ENCODE measurements around the gene HIVEP3. TPM values are rescaled to one million over a fixed set of nuclear protein-coding genes. Genes with fewer than 3 reads are reported as not detected.

The HIVEP3 gene
- polyA plus RNA-seq, 6 donors from 2014 or later = 0.83 to 2.1 (median 1.3) TPM

DNA sequence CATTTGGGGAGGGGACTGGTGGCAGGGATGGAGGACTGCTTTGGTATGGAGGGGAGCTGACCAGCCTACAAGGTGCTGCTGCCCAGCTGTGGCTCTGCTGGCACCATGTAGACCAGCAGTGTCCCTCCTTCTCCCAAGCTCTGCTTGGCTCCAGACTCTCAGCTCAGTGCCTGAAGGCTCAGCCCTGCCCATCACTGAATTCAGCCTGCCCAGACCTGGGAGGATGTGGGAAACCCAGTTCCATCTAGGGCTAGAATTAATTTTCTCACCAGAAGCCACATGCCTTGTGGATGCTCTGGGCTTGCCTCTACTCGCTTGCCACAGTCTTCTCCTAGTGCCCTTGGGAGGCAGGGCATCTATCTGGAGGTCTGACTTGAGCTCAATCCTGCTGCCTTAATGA, 239.2 kb downstream of the HIVEP3 start:
- H3K9me3 Mint-ChIP-seq = no peaks in the 10 kb centered on the region
- H3K27me3 Mint-ChIP-seq = no peaks in the 10 kb centered on the region
- H3K4me3 Mint-ChIP-seq = no peak overlapping the region
- no peaks in the 10 kb centered on the region for H3K36me3 Mint-ChIP-seq
- H3K27ac Mint-ChIP-seq = peak overlapping the region in 3 of 6 donors; percentile 8 to 44 (median 32)
- ATAC-seq (ENCODE audit: low read depth in 2 of 2) = no peak
- peaks cover 45 to 60% (median 46%) of the 10 kb centered on the region in 3 donors for H3K4me1 Mint-ChIP-seq
- DNase-seq = no peak

DNA sequence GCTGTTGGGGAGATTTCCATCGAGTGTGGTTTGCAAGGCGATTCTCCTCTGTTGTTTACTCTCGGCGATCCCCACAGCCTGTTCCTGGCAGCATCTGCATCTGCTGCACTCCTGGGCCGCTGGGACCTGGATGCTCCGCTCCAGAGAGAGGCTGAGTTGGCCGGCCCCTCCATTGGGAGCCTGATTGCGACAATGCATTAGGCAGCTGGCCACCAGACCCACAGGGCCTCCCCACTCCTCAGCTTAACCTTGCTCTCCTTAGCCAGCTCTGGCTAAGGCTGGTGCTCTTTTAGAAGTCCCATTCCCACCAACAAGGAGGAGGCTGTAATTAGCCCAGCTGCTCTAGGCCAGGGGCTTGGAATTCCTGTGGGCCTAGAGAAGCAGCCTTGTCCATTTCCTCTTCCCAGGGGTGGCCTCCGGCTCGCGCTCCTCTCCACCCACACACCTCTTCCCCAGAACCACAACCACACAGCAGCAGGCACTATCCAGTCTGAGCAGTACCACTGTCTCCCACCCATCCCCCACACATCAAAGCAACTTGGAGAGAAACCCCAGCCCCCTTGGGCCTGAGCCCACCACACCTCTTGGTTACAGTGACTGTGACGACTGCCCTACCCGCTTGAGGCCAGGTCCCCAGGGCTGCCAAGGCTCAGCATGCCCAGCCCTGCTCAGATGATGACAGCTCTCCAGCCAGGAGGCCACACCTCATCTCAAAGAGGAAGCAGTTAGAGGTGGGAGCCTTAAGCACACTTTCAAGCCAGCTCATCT, 240.4 kb downstream of the HIVEP3 start:
- H3K36me3 Mint-ChIP-seq = no peaks in the 10 kb centered on the region
- DNase-seq (no peak), ATAC-seq (ENCODE audit: low read depth in 2 of 2) (peak; percentile 53 to 62)
- peak overlapping the region; percentile 29 to 90 (median 62) for H3K27ac Mint-ChIP-seq
- no peaks in the 10 kb centered on the region for H3K27me3 Mint-ChIP-seq
- H3K4me3 Mint-ChIP-seq = peak overlapping the region in 2 of 8 donors; percentile 22 to 77
- H3K4me1 Mint-ChIP-seq = peaks cover 45 to 60% (median 46%) of the 10 kb centered on the region in 3 donors
- H3K9me3 Mint-ChIP-seq = no peaks in the 10 kb centered on the region

DNA sequence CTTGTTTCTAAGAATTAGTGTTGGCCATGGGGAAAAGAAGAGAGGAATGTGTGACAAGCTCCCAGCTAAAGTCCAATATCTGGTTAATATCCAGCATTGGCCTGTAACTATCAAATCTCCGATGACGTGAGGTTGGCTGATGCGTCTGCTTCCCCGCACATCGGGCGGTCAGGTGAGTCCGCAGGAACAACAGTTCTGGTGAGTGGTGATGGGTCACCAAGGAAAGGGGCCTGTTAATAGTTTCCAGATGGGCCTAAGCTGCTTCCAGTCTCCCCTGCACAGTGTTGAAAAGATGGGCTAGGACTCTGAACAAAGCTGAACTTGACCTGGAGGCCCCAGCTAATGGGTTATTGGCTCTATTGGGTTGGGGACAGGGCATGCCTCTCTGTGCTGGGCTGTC, 241.1 kb downstream of the HIVEP3 start:
- Mint-ChIP-seq H3K36me3 (no peaks in the 10 kb centered on the region), H3K9me3 (no peaks in the 10 kb centered on the region), H3K4me1 (peaks cover 42 to 60% (median 47%) of the 10 kb centered on the region in 3 donors), H3K4me3 (no peak overlapping the region), H3K27ac (peak overlapping the region in 1 of 6 donors; percentile 55), H3K27me3 (no peaks in the 10 kb centered on the region)
- no peak for DNase-seq
- no peak for ATAC-seq (ENCODE audit: low read depth in 2 of 2)

DNA sequence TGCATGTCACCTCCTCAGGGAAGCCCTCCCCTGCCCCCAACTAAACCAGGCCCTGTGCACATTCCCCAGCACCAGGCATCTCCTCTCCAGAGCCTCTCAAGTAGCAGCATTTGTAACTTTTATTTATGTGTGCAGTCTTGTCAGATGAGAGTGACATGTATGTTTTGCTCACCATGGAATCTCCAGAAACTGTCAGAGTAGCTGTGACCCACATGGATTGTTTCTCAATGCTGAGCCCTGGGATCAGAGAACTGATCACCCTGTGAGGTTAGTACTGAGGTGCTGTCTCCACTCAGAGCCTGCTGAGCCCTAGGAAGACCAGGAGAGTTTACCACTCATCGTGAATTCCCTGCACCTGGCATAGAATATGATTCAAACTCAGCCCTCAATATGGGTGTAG, 243.3 kb downstream of the HIVEP3 start:
- Mint-ChIP-seq H3K36me3 (no peaks in the 10 kb centered on the region), H3K27me3 (no peaks in the 10 kb centered on the region), H3K27ac (peak overlapping the region in 4 of 6 donors; percentile 33 to 95 (median 89)), H3K4me1 (peaks cover 56 to 68% (median 62%) of the 10 kb centered on the region in 3 donors), H3K4me3 (peak overlapping the region in 4 of 8 donors; percentile 6 to 72 (median 32)), H3K9me3 (no peaks in the 10 kb centered on the region)
- ATAC-seq (ENCODE audit: low read depth in 2 of 2) = no peak
- DNase-seq = no peak

DNA sequence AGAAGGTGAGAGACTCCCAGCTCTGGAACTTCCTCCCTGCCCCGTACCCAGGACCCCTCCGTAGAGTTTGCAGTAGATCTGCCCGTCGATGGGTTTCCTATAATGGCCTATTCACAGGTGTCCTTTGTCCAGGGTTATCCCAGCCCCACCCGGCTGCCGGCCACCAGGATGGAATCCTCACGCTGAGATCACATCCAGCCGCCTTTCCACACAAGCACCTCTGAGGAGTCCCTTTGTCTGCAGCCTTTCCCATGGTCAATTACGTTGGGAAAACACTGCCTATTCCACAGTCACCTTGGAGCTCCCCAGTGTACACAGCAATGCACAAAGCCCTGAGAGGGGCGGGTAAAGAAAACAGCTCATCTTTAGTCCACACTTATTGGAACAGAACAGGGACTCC, 244.2 kb downstream of the HIVEP3 start:
- no peak for DNase-seq
- Mint-ChIP-seq H3K9me3 (no peaks in the 10 kb centered on the region), H3K36me3 (no peaks in the 10 kb centered on the region), H3K27ac (peak overlapping the region in 4 of 6 donors; percentile 70 to 95 (median 80)), H3K4me1 (peaks cover 62 to 74% (median 70%) of the 10 kb centered on the region in 3 donors), H3K4me3 (peak overlapping the region in 6 of 8 donors; percentile 51 to 90 (median 70)), H3K27me3 (no peaks in the 10 kb centered on the region)
- ATAC-seq (ENCODE audit: low read depth in 2 of 2) = no peak

DNA sequence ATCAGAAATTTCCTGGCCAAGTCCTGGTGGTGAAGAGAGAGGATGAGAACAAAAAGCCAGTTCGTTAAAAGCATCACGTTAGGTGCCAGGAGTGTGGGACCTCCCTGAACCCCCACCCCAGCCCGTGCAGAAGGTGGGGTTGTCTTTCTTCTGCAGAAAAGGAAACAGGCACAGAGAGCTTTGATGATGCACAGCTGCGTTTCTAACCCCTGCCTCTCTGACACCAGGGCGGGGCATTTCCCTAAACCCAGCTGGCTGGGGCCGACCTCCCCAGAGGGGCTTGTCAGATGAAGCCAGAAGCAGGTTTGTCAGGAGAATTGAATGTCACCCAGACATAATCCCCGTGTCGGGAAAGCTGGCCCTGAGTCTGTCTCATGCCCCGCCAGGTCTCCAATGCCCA, 244.9 kb downstream of the HIVEP3 start:
- no peaks in the 10 kb centered on the region for H3K9me3 Mint-ChIP-seq
- DNase-seq = peak; percentile 62
- ATAC-seq (ENCODE audit: low read depth in 2 of 2) = peak; percentile 82 to 85

DNA sequence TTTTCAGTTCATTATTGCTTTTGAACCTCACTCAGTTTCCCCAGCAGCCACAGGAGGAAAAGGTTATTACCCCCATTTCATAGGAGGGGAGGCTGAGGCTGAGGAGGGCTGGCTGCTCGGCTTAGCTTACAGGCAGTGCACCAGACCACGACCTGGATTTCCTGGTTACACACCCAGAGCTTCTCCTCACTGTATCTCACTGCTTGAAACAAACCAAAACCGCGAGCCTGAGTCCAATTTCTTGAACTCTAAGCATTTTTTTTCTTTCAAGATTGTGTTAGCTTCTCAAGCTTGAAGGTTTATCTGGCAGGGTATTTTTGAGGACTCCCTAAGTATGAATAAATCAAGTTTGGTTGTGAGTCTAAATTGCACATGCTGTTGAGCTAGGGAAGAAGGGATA, 245.3 kb downstream of the HIVEP3 start:
- peak overlapping the region; percentile 70 to 95 (median 94) for H3K27ac Mint-ChIP-seq
- DNase-seq (peak; percentile 58), ATAC-seq (ENCODE audit: low read depth in 2 of 2) (peak; percentile 86 to 88)
- peaks cover 63 to 71% (median 69%) of the 10 kb centered on the region in 3 donors for H3K4me1 Mint-ChIP-seq
- H3K27me3 Mint-ChIP-seq = no peaks in the 10 kb centered on the region
- no peaks in the 10 kb centered on the region for H3K36me3 Mint-ChIP-seq
- H3K4me3 Mint-ChIP-seq = peak overlapping the region; percentile 68 to 90 (median 82)
- H3K9me3 Mint-ChIP-seq = no peaks in the 10 kb centered on the region

More for the DNA sequence above, 244.9 kb downstream of the HIVEP3 start:
- peaks cover 64 to 72% (median 69%) of the 10 kb centered on the region in 3 donors for H3K4me1 Mint-ChIP-seq
- H3K36me3 Mint-ChIP-seq = no peaks in the 10 kb centered on the region
- peak overlapping the region; percentile 68 to 90 (median 82) for H3K4me3 Mint-ChIP-seq
- H3K27me3 Mint-ChIP-seq = no peaks in the 10 kb centered on the region
- H3K27ac Mint-ChIP-seq = peak overlapping the region; percentile 70 to 95 (median 94)

DNA sequence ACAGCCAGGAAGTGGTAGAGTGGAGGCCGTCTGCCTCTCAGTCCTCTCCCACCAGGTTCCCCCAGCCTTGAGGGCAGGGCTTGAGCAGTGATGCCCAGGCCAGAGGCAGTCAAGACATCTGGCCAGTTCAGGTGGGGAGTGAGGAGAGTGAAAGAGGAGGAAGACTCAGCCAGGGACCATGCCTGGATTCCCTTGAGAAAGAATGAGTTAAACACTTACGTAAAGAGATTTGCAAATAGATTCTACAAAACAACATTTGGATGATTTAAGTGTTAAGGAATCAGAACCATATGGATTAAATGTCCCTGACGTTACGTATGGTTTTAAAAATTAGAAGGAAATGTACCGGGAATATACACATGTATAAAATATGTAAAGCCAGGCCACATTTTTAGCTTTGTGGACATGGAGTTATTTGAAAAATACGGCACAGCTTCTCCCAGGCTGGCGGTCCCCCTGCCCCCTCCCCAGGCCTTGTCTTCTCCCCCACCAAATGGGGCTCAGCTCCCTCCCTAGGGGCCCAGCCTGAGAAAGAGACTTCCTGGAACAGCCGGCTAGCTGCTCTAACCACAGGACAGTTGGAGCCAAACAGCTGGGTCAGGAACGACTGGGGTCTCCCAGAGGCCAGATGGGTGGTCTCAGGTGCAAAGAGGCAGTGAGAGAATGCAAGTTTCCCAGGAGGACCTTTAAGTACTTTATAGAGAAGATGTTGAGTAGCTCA, 245.9 kb downstream of the HIVEP3 start:
- peak overlapping the region; percentile 87 to 95 (median 94) for H3K27ac Mint-ChIP-seq
- no peak for ATAC-seq (ENCODE audit: low read depth in 2 of 2)
- H3K4me1 Mint-ChIP-seq = peaks cover 65 to 71% (median 71%) of the 10 kb centered on the region in 3 donors
- H3K9me3 Mint-ChIP-seq = no peaks in the 10 kb centered on the region
- no peaks in the 10 kb centered on the region for H3K27me3 Mint-ChIP-seq
- DNase-seq = no peak
- peak overlapping the region; percentile 68 to 90 (median 82) for H3K4me3 Mint-ChIP-seq
- H3K36me3 Mint-ChIP-seq = no peaks in the 10 kb centered on the region

DNA sequence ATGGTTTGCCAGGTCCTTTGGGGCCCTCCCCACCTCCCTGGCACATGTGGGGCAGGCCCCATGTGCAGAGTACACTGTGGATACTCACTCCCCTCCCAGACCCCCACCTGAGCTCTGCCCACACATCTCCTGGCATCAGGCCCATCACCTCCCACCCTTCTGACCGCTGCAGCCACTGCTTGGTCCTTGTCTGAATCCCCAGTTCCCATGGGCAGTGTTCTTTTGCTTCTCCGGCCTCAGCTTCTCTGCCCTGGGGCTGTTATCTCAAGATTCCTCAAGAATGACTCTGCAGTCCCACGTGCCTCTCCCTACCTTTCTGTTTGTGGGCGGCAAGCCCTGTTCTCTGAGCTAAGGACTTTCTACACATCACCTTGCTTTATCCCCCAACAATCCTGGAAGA, 246.5 kb downstream of the HIVEP3 start:
- no peak for ATAC-seq (ENCODE audit: low read depth in 2 of 2)
- peak overlapping the region in 7 of 8 donors; percentile 49 to 85 (median 75) for H3K4me3 Mint-ChIP-seq
- peak overlapping the region in 4 of 6 donors; percentile 3 to 95 (median 82) for H3K27ac Mint-ChIP-seq

DNA sequence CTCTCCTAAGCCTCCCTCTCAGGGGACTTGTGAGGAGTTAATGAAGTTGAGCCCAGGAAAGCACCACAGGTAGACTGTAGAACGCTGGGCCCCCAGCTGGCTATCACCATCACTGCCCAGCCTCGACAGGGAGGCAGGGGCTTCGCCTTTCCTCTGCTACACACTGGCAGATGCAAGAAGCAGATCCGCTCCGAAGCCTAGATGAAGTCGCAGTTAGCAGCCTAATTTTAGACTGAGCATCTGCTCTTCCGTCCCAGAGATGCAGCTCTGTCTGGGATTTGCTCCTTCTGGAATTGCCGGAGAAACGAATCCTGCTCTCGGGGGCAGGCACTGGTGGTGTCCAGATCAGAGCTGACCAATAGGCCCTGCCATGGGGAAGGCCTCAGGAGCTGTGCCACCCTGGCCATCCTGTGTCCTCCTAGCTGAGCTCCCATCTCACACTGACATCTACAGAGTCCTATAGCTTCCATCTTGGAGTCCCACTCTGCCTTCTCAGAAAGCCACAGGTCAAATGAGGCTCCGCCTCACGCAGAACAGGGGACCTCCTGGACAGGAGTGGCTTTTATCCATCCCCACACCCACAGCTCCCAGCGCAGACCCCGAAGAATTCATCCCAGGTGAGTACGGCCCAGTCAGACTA, 247.5 kb downstream of the HIVEP3 start:
- DNase-seq = no peak
- Mint-ChIP-seq H3K9me3 (no peaks in the 10 kb centered on the region), H3K27me3 (no peaks in the 10 kb centered on the region), H3K27ac (peak overlapping the region; percentile 10 to 91 (median 74)), H3K36me3 (no peaks in the 10 kb centered on the region), H3K4me1 (peaks cover 72 to 87% (median 87%) of the 10 kb centered on the region in 3 donors), H3K4me3 (peak overlapping the region in 5 of 8 donors; percentile 13 to 72 (median 69))
- no peak for ATAC-seq (ENCODE audit: low read depth in 2 of 2)

More for the DNA sequence above, 246.5 kb downstream of the HIVEP3 start:
- H3K36me3 Mint-ChIP-seq = no peaks in the 10 kb centered on the region
- H3K4me1 Mint-ChIP-seq = peaks cover 67 to 78% (median 78%) of the 10 kb centered on the region in 3 donors
- H3K9me3 Mint-ChIP-seq = no peaks in the 10 kb centered on the region
- H3K27me3 Mint-ChIP-seq = no peaks in the 10 kb centered on the region
- DNase-seq = no peak

DNA sequence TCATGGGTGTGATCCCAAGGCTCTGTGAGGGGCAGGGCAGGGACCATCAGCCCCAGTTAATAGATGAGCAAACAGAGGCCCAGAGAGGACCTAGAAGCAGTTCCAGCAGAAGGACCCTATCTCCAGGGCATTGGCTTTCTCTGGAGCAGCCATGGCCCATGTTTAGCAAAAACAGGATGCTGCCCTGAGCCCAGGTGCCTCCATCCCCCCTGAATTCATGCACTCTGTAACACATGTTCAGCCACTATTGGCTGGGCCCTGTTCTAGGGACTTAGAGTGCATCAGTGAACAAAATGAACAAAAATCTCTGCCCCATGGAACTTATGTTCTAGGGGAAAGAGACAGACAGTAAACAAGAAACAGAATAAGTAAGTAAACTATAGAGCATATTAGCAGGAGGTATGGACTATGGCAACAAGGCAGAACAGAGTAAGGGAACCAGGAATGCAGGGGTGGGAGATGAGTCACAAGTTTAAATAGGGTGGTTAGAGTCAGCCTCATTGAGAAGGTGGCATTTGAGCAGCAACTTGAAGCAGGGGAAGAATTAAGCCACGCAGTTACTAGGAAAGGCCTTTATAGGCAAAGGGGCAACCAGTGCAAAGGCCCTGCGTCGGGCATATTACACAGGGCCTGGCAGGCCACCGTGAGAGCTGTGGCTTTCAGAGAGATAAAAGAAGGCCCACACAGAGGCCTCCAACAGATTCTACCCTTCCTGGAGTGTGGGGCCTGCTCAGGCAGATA, 248.3 kb downstream of the HIVEP3 start:
- Mint-ChIP-seq H3K36me3 (no peaks in the 10 kb centered on the region), H3K27ac (peak overlapping the region in 3 of 6 donors; percentile 28 to 91 (median 68)), H3K9me3 (peaks cover 0 to 1% (median 0%) of the 10 kb centered on the region in 7 donors), H3K4me3 (peak overlapping the region in 2 of 8 donors; percentile 14 to 35), H3K27me3 (no peaks in the 10 kb centered on the region), H3K4me1 (peaks cover 79 to 88% (median 85%) of the 10 kb centered on the region in 3 donors)
- DNase-seq (no peak), ATAC-seq (ENCODE audit: low read depth in 2 of 2) (no peak)

DNA sequence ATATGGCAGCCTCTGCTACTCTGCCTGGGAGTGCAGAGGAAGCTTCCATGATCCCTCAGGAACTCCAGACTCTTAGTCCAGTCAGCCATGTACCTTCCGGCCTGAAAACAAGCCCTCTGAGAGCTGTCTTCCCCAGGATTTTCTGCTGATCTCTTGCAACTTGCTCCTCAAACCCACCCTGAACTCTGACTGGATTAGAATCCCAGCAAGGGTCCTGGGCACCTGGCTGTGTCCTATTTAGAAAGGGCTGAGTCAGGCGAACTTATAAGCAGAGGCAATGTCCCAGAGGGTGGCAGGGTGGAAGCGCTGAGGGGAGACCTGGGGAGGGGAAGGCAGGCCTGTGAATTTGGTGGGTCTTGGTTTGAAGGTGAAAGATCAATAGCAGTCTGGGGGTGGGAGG, 249.8 kb downstream of the HIVEP3 start:
- Mint-ChIP-seq H3K9me3 (peaks cover 0 to 1% (median 0%) of the 10 kb centered on the region in 7 donors), H3K4me3 (peak overlapping the region in 1 of 8 donors; percentile 37), H3K27me3 (no peaks in the 10 kb centered on the region), H3K36me3 (no peaks in the 10 kb centered on the region), H3K4me1 (peaks cover 71 to 84% (median 75%) of the 10 kb centered on the region in 3 donors), H3K27ac (peak overlapping the region in 3 of 6 donors; percentile 37 to 91 (median 70))
- no peak for DNase-seq
- ATAC-seq (ENCODE audit: low read depth in 2 of 2) = no peak
